H1 (cell line): ENCODE data around the gene UQCRQ. TPM values are rescaled to one million over a fixed set of nuclear protein-coding genes. Genes with fewer than 3 reads are reported as not detected.
A peak's percentile ranks its signal among the peaks of the same experiment; 100 is the strongest.

Experiments used
- CTCF ChIA-PET: fragments of 300-600 bp; sonication (Branson Sonifier 250); formaldehyde crosslinking; loops from one replicate; lab custom pipeline; 2021; ENCODE audit not compliant: partially characterized antibody; lab: Charles Lee
- POLR2A ChIA-PET: fragments of 300-600 bp; sonication (Branson Sonifier 250); formaldehyde crosslinking; loops from one replicate; lab custom pipeline; 2021; ENCODE audit warnings: inconsistent platforms; ENCODE audit not compliant: partially characterized antibody; lab: Charles Lee
- DNase-seq, 2 experiments: peaks; one replicate each; pipeline versions ENCODE4 v3.0.0 to v3.0.0-alpha.2; 2010 to 2022; ENCODE audit warnings: low spot score in 2 of 2, low read depth in 1 of 2, mixed read lengths in 1 of 2
- FAIRE-seq: peaks from 2 replicates; lab custom pipeline; 2011; peaks lifted over from hg19 to GRCh38; lab: Jason Lieb, UNC
- H2AFZ ChIP-seq: 2 replicates; pipeline ENCODE4 v1.8.1; 2012; ENCODE audit warnings: low read length, inconsistent platforms
- H2AK5ac ChIP-seq: 2 replicates; pipeline ENCODE4 v1.6.1; 2013; ENCODE audit warnings: low read depth, low read length
- H2BK120ac ChIP-seq: replicated peaks from 2 replicates; pipeline ENCODE3; 2013; ENCODE audit warnings: low read depth, low read length, inconsistent platforms
- H2BK12ac ChIP-seq: 2 replicates; pipeline ENCODE4 v1.6.1; 2013; ENCODE audit warnings: low read depth, low read length
- H2BK15ac ChIP-seq: 2 replicates; pipeline ENCODE4 v1.6.1; 2013; ENCODE audit warnings: low read length
- H2BK20ac ChIP-seq: 2 replicates; pipeline ENCODE4 v1.6.1; 2013; ENCODE audit warnings: low read length
- H2BK5ac ChIP-seq: 2 replicates; pipeline ENCODE4 v1.6.1; 2013; ENCODE audit warnings: low read depth, low read length
- H3K14ac ChIP-seq: 2 replicates; pipeline ENCODE4 v1.6.1; 2013; ENCODE audit warnings: inconsistent platforms; ENCODE audit not compliant: insufficient read length
- H3K18ac ChIP-seq: 2 replicates; pipeline ENCODE4 v1.6.1; 2013; ENCODE audit warnings: low read length; ENCODE audit errors: extremely low read depth
- H3K23ac ChIP-seq: 2 replicates; pipeline ENCODE4 v1.6.1; 2013; ENCODE audit warnings: inconsistent platforms; ENCODE audit not compliant: insufficient read length
- H3K23me2 ChIP-seq: 2 replicates; pipeline ENCODE4 v1.6.1; 2013; ENCODE audit warnings: low read depth, low read length
- H3K27ac ChIP-seq: 2 replicates; pipeline ENCODE4 v1.6.1; 2011; ENCODE audit warnings: low read depth, low read length, inconsistent platforms
- H3K27me3 ChIP-seq, 4 experiments: replicated peaks in 1 of 4; 1 replicate in 1 of 4; 2 replicates in 3 of 4; pipeline versions ENCODE4 v1.6.1 to v1.8.1; 2011 to 2013; ENCODE audit warnings: low read length in 3 of 4, mild to moderate bottlenecking in 3 of 4, inconsistent platforms in 2 of 4, mixed read lengths in 2 of 4, moderate library complexity in 1 of 4; ENCODE audit not compliant: control insufficient read depth in 3 of 4, insufficient read depth in 3 of 4; ENCODE audit errors: extremely low read depth in 1 of 4
- H3K36me3 ChIP-seq, 4 experiments: 2 replicates each; pipeline versions ENCODE4 v1.6.1 to v1.8.1; 2011 to 2013; ENCODE audit warnings: mild to moderate bottlenecking in 4 of 4, low read length in 3 of 4, moderate library complexity in 2 of 4, control low read depth in 1 of 4, inconsistent platforms in 1 of 4; ENCODE audit not compliant: insufficient read depth in 4 of 4, control insufficient read depth in 2 of 4
- H3K4ac ChIP-seq: replicated peaks from 2 replicates; pipeline ENCODE3; 2013; ENCODE audit warnings: low read length, low read depth, mixed read lengths, inconsistent platforms; ENCODE audit not compliant: insufficient read length
- H3K4me1 ChIP-seq, 4 experiments: replicated peaks in 1 of 4; 1 replicate in 1 of 4; 2 replicates in 3 of 4; pipeline versions ENCODE4 v1.6.1 to v1.8.1; 2011 to 2013; ENCODE audit warnings: low read length in 3 of 4, inconsistent platforms in 2 of 4, mixed read lengths in 1 of 4; ENCODE audit not compliant: insufficient read depth in 4 of 4, control insufficient read depth in 3 of 4
- H3K4me2 ChIP-seq, 2 experiments: 2 replicates each; pipeline versions ENCODE4 v1.6.1 to v1.8.1; 2011 to 2013; ENCODE audit warnings: low read depth in 2 of 2, low read length in 2 of 2, control low read depth in 1 of 2, inconsistent platforms in 1 of 2, mild to moderate bottlenecking in 1 of 2; ENCODE audit not compliant: insufficient read depth in 1 of 2
- H3K4me3 ChIP-seq, 4 experiments: fragments of 200-600, 300-600 bp in 1 of 4; sonication (generic), shearing (Covaris generic), sonication (Bioruptor Twin) in 1 of 4; 2 replicates each; pipeline versions ENCODE4 v1.5.1 to v1.8.1; 2011 to 2016; ENCODE audit warnings: low read length in 4 of 4, low read depth in 3 of 4, control low read depth in 2 of 4, inconsistent platforms in 2 of 4, mild to moderate bottlenecking in 2 of 4, mixed read lengths in 1 of 4, moderate library complexity in 1 of 4; ENCODE audit not compliant: insufficient read depth in 2 of 4; ENCODE audit errors: extremely low read depth in 1 of 4
- H3K56ac ChIP-seq: replicated peaks from 2 replicates; pipeline ENCODE3; 2013; ENCODE audit warnings: low read depth, mild to moderate bottlenecking, mixed read lengths, low read length, inconsistent platforms; ENCODE audit not compliant: insufficient read length
- H3K79me1 ChIP-seq: 2 replicates; pipeline ENCODE4 v1.6.1; 2013; ENCODE audit warnings: low read depth, low read length, control low read depth
- H3K79me2 ChIP-seq, 2 experiments: 2 replicates each; pipeline versions ENCODE4 v1.6.1 to v1.8.1; 2012 to 2013; ENCODE audit warnings: low read length in 2 of 2, mild to moderate bottlenecking in 2 of 2, inconsistent platforms in 1 of 2; ENCODE audit not compliant: insufficient read depth in 2 of 2, control insufficient read depth in 1 of 2
- H3K9ac ChIP-seq, 4 experiments: replicated peaks in 1 of 4; 1 replicate in 1 of 4; 2 replicates in 3 of 4; pipeline versions ENCODE4 v1.6.1 to v1.8.1; 2011 to 2013; ENCODE audit warnings: low read depth in 3 of 4, low read length in 3 of 4, control low read depth in 2 of 4, mild to moderate bottlenecking in 2 of 4, moderate library complexity in 2 of 4, inconsistent platforms in 1 of 4; ENCODE audit errors: extremely low read depth in 1 of 4
- H3K9me3 ChIP-seq, 2 experiments: 2 replicates each; pipeline versions ENCODE4 v1.6.1 to v1.8.1; 2012 to 2013; ENCODE audit warnings: mild to moderate bottlenecking in 2 of 2, moderate library complexity in 2 of 2, control low read depth in 1 of 2, inconsistent platforms in 1 of 2, low read depth in 1 of 2, low read length in 1 of 2, mixed read lengths in 1 of 2; ENCODE audit not compliant: insufficient read depth in 2 of 2
- H4K20me1 ChIP-seq, 2 experiments: replicated peaks in 1 of 2; 2 replicates each; pipeline versions ENCODE3 to v1.8.1; 2011 to 2013; ENCODE audit warnings: inconsistent platforms in 2 of 2, low read length in 2 of 2, mild to moderate bottlenecking in 1 of 2; ENCODE audit not compliant: insufficient read depth in 2 of 2, control insufficient read depth in 1 of 2
- H4K5ac ChIP-seq: 2 replicates; pipeline ENCODE4 v1.6.1; 2013; ENCODE audit warnings: low read length, low read depth, mixed read lengths, inconsistent platforms; ENCODE audit not compliant: insufficient read length
- H4K8ac ChIP-seq: 2 replicates; pipeline ENCODE4 v1.8.0; 2013; ENCODE audit warnings: mild to moderate bottlenecking, moderate library complexity, low read length, inconsistent platforms; ENCODE audit not compliant: insufficient read depth; ENCODE audit errors: extremely low read depth
- H4K91ac ChIP-seq: replicated peaks from 2 replicates; pipeline ENCODE3; 2013; ENCODE audit warnings: low read length, mixed read lengths, inconsistent platforms; ENCODE audit not compliant: insufficient read length
- EP300 ChIP-seq, 2 experiments: IDR thresholded peaks; 1 replicate in 1 of 2; 2 replicates in 1 of 2; pipeline ENCODE4 v1.6.1; 2011 to 2012; ENCODE audit warnings: low read depth in 2 of 2, low read length in 2 of 2, mild to moderate bottlenecking in 2 of 2, borderline replicate concordance in 1 of 2, inconsistent platforms in 1 of 2, moderate library complexity in 1 of 2
- SAP30 ChIP-seq: fragments of 300-600 bp; sonication (generic); IDR thresholded peaks from 2 replicates; pipeline ENCODE4 v1.7.1; 2012; ENCODE audit warnings: low read length, moderate library complexity, mild to moderate bottlenecking, inconsistent platforms; ENCODE audit not compliant: insufficient read depth, insufficient replicate concordance
- TEAD4 ChIP-seq: IDR thresholded peaks from 2 replicates; pipeline ENCODE4 v1.6.1; 2012; ENCODE audit warnings: low read depth, low read length, inconsistent platforms, mixed read lengths
- WGBS, 2 experiments: shearing (Covaris generic) in 1 of 2; methylation state at CpG; one replicate each; pipeline versions ENCODE4 v1.1.6 to v1.1.7; 2013 to 2015; ENCODE audit warnings: low lambda C conversion rate in 2 of 2, mixed read lengths in 2 of 2, inconsistent platforms in 1 of 2, low coverage in 1 of 2, missing lambda C conversion rate in 1 of 2; ENCODE audit not compliant: insufficient replicate concordance in 2 of 2, insufficient coverage in 1 of 2, insufficient read length in 1 of 2; ENCODE audit errors: extremely low coverage in 1 of 2, missing lambda C conversion rate in 1 of 2; 5-methylcytosine and 5-hydroxymethylcytosine counted together
- polyA plus RNA-seq, 7 experiments: library from polyadenylated mRNA; depleted of rRNA in 3 of 7; stranded (reverse) in 5 of 7; unstranded in 2 of 7; fragments of >200 nt in 5 of 7; fragments of 200-250 nt in 2 of 7; gene quantifications; 1 replicate in 5 of 7; 2 replicates in 1 of 7; 4 replicates in 1 of 7; pipeline versions ENCODE4 v1.2.1 to v1.2.3, GENCODE V29; 2011 to 2013; ENCODE audit warnings: missing spikeins in 2 of 7, mixed read lengths in 2 of 7
- total RNA-seq: library from RNA; stranded (reverse); fragmentation: NEBNext Ultra II Directional; extraction: Animal tissue kit (Norgen Biotek cat#: 25700); gene quantifications from 2 replicates; pipeline ENCODE4 v1.2.1, GENCODE V29; 2021

Gene UQCRQ
- total and polyA plus RNA-seq, 2 of the 8 experiments (the other 6 are each of a cell fraction or from before 2014, with no cell fraction given): 177 to 293 TPM

- Histone ChIP-seq H2BK15ac (no peak overlapping the region), H4K8ac (peak overlapping the region; percentile 42; the same call in 1 of the 2 replicates), H3K9ac (no peak overlapping the region), H4K20me1 (no peaks in the 10 kb centered on the region), H3K4me2 (peak overlapping the region in 1 of 2 experiments; percentile 74; a peak in 1 of 4 replicates), H3K9me3 (no peaks in the 10 kb centered on the region), H2AK5ac (no peak overlapping the region; the same call in 1 of the 2 replicates), H3K56ac (no peak overlapping the region), H3K27ac (no peak overlapping the region), H3K23me2 (peaks cover 10% of the 10 kb centered on the region; the same call in 1 of the 2 replicates), H2AFZ (no peak overlapping the region), H3K79me1 (no peaks in the 10 kb centered on the region), H2BK20ac (no peak overlapping the region), H2BK120ac (no peak overlapping the region), H3K4me3 (no peak overlapping the region), H3K36me3 (no peaks in the 10 kb centered on the region), H2BK12ac (peak overlapping the region; percentile 84; the same call in 1 of the 2 replicates), H4K5ac (no peak overlapping the region), H3K4ac (no peak overlapping the region), H2BK5ac (no peak overlapping the region), H3K4me1 (peaks cover 0 to 19% (median 17%) of the 10 kb centered on the region in 4 experiments; a peak in 6 of 7 replicates), H3K23ac (no peak overlapping the region), H3K79me2 (no peaks in the 10 kb centered on the region), H3K18ac (no peak overlapping the region), H3K14ac (no peak overlapping the region), H4K91ac (no peak overlapping the region), H3K27me3 (peaks cover 21 to 66% (median 55%) of the 10 kb centered on the region in 4 experiments)
- ChIA-PET POLR2A (interaction anchor here (1.0 to 5.7 kb wide), 9 partner anchors 10 to 139 kb away, joined by 3 to 32 read pairs (median 5); partner anchors contain the start of genes AFF4, GDF9, KIF3A and SOWAHA), CTCF (interaction anchor here (1.0 to 25.6 kb wide), 10 partner anchors 10 to 644 kb away, joined by 3 to 465 read pairs (median 6); partner anchors contain the start of genes CCNI2, GDF9, LEAP2 and SOWAHA)
- no peak for DNase-seq
- 92% methylated on average over 3 of the region's 3 CpGs; no CpG with 5 or more reads in 1 of the 2 experiments for WGBS, 2 experiments
- FAIRE-seq: no peak
- TF ChIP-seq EP300 (IDR thresholded peaks at IDR 0.05; ENCODE audit: borderline replicate concordance in 1 of 2, low read depth in 2 of 2, low read length in 2 of 2): no peak
- TF ChIP-seq TEAD4: no peak
- no peak for TF ChIP-seq SAP30
These were observed 42.0 kb upstream of the UQCRQ start for GRCh38 chr5:132824426-132824825.
